GM19467 (cell line): ENCODE measurements around the gene SLC5A1.
"Not testable (repeated sequence)": the region's sequence is repeated elsewhere in the genome, so short reads cannot be mapped to it uniquely, and the experiment has no call there.

ENCODE experiments used
- ATAC-seq: cut with Tn5 transposase; IDR thresholded peaks from one replicate; pipeline ENCODE4 v1.9.1; 2021; ENCODE audit warnings: mild to moderate bottlenecking, moderate library complexity; ENCODE audit not compliant: unreplicated experiment

The SLC5A1 gene

DNA sequence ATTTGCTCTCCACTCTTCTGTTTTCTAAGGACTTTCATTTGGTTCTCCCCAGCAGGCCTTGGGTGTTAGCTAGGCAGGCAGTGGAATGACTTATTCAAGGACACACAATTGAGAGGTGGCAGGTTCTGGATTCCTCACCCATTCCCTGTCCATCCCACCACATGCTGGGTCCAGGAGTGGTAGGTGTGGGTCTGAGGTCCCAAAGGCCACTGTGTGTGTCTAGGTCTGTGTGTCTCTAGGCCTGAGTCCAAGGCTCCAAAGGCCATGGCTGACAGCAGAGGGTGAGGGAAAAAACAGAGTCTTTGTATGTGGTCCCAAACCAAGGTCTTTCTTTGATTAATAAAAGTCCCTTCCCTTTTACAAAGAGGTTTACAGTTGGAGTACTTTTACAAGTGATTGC lies 40.8 kb downstream of the SLC5A1 start:
- ATAC-seq: no peak

DNA sequence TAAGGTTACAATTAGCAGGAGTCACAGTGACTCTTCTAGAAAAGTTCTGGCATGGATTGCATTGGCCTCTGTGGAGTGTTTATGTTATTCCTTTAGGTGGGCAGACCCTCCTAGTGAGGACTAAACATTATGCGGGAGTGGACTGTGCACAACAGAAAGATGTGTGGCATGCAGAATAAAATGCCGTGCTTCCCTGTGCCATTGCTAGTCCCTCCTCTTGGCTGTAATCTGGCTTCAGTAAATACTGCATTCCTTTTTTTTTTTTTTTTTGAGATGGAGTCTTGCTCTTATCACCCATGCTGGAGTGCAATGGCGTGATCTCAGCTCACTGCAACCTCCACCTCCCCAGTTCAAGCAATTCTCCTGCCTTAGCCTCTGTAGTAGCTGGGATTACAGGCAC lies 45.0 kb downstream of the SLC5A1 start:
- no peak for ATAC-seq

DNA sequence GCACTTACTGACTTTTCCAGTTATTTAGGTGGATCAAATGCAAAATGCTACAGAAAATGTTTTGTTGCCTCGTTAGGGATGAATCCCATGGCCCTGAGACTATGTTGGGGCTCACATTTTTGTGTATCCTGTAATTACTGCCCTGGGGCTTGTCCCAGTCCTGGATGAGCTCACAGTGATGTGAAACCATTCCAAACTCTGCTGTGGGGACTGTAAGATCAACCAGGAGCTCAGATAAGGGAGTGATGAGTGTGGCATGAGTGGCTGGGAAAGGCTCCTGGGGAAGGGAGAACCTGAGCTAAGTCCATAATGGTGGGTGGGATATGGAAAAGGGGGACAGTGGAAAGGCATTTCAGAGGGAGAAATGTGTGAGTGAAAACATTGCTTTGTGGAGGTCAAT lies 54.0 kb downstream of the SLC5A1 start:
- ATAC-seq: no peak

DNA sequence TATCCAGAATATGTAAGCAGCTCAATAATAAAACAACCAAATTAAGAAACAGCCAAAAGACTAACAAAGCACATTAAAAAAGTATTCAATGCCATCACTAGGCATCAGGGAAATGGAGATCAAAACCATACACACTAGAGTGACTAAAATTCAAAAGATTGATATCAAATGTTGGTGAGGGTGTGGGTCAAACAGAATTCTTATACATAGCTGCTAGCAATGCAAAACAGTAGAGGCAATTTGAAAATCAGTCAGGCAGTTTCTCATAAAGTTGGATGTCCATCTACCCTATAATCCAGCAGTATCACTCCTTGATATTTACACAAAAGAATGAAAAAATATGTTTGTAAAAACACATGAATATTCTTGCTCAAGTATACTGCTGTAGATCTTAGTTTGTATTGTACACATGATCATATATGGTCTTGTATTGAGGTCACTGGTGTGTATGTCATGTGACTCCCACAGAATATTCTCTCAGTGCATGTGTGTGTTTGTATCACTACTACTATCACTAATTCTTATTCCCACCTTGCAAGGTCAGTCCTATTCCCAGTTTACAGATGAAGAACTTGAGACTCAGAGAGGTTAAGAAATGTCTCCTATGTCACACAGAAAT lies 54.9 kb downstream of the SLC5A1 start:
- ATAC-seq: no peak

DNA sequence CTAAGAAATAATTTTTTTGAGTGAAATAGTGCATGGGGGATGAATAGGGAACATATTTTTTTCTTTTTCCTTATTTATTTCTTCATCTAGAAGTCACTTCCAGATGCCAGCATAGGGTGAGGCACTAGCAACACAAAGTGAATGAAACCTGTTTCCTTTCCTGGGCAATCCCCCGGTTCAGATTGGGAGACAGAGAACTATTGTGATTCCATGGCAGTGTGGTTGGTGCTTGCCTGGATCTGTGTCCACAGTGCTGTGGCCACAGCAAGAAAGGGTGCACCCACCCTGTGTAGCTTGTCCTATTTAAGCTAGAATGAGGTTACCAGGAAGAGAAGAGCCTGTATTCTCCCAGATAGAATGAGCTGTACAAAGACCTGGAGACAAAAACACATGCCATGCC lies 57.6 kb downstream of the SLC5A1 start:
- no peak for ATAC-seq

DNA sequence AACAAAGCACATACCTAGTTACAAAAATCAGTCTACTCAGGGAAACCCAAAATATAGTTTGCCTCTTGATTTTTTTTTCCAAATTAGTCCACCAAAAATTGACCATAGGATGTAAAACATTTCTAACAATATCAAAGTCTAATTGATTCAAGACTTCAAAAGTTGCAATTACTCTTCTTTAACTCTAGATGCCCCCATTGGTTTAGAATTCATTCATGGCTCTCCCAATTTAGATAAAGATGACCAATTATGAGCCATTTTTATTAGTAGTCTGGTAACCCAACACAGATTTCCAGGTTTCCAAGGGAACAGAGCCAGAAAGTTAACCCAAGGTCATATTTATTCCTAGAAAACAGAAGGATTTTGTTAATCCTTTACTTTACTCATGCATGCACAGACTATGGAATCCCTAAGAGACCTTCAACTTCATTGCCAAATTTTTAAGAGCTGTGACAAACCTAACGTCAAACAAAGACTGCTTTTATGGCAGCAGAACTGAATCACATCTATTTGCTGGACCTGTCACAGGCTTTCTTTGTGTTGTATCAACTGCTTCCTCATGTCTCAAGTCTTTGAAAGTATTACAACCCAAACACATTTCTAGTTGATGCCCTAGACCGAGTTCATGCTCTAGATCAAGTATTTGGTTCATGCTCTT lies 60.7 kb downstream of the SLC5A1 start:
- ATAC-seq: no peak

DNA sequence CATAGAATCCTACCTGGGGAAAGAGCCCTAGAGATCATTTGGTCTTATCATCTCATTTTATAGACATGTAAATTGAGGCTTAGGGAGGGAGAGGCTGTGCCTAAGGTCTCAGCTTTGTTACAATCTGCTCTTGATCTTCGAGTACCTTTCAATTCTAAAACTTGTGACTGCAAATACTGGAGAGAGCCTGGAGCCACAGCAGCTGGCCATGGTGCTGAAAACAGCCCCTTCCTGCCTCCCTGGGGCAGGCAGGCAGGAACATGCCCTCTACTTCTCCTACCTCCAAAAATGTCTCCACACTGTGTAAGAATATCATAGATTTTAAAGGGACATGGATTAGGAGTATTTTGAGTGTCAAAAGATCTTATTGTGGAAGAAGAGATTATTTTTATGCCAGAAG lies 63.9 kb downstream of the SLC5A1 start:
- ATAC-seq: no peak

DNA sequence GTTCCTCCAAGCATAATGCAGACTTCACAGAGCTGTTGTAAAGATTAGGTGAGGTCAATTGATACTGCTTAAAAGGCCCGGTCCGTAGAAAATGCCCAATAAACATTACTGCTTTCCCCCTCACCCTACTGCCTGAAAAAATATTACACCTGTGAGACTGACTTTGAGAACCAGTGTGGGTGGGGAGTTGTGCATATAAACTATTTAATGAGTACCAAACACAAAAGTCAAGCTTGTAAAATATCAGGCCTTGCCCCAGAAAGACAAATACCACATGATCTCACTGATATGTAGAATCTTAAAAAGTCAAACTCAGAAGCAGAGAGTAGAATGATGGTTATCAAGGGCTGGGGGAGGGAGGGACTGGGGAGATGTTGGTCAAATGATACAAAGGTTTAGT lies 69.3 kb downstream of the SLC5A1 start:
- no peak for ATAC-seq

DNA sequence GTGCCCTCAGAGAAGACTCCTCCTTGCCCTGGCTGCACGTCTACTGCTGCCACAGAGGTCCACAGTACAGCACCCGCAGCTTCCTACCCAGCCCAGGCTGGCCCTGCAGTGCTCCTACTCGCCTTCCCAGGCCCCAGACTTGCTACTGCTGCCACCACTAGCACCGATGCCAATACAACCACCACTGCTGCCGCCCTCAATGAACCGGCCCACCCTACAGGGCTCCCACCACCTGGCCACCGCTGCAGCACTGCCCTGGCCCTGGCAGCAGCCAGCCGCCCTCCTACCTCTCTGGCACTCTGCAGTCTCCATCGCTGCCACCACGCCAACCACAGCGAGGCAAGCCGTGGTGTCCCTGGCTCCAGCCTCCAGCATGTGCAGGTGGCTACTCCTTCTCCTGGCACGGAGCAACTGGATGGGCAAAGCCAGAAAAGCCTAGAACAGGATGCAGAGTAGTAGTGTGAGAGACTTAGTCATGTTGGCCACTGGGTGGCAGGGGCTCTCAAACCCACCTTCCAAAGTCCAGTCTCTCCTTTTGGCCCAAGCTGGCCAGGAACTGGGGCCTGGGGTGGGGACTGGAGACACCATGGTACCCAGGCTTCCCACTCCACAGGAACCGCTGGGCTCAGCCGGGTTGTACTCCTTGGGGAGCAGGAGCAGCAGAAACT lies 76.6 kb downstream of the SLC5A1 start:
- no peak for ATAC-seq

DNA sequence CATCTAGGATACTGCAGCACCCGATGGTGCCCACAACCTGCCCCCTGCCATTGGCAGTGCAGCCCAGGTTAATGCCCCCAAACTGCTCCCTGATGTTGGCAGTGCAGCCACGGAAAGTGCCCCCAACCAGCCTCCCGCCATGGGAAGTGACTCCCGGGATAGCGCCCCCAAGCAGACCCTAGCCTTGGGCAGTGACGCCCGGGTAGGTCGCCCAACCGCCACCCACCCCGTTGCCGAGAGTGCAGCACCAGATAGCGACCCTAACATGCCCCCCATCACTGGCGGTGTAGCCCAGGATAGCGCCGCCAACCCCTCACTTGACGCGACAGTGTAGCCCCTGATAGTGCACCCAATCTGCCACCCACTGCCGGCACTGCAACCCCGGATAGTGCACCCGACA lies 77.5 kb downstream of the SLC5A1 start:
- ATAC-seq: no peak

DNA sequence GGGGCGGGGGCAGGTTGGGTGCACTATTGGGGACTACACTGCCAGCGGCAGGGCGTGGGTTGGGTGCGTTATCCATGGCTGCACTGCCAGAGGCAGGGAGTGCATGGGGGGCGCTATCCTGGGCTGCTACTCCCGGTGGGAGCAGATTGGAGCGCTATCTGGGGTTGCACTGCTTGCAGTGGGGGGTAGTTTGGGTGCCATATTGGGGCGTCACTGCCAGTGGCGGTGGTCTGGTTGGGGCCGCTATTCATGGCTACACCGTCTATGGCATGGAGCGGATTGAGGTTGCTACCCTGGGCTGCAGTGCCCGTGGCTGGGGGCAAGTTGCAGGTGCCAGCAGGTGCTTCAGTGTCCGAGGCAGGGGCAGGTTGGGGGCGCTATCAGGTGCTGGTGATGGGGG lies 79.8 kb downstream of the SLC5A1 start:
- ATAC-seq: no peak

DNA sequence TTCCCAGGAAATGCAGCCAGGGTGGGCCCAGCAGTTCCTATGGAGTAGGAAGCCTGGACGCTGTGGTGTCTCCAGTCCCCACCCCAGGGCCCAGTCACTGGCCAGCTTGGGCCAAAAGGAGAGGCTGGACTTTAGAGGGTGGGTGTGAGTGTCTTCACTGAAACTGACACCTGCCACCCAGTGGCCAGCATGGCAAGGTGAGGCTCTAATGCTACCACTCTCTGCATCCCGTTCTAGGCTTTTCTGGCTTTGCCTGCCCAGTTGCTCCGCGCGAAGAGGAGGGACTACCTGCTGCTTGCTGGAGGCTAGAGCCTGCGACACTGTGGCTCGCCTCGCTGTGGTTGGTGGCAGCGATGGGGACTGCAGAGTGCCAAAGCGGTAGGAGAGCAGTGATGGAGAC lies 80.6 kb downstream of the SLC5A1 start:
- ATAC-seq: no peak

DNA sequence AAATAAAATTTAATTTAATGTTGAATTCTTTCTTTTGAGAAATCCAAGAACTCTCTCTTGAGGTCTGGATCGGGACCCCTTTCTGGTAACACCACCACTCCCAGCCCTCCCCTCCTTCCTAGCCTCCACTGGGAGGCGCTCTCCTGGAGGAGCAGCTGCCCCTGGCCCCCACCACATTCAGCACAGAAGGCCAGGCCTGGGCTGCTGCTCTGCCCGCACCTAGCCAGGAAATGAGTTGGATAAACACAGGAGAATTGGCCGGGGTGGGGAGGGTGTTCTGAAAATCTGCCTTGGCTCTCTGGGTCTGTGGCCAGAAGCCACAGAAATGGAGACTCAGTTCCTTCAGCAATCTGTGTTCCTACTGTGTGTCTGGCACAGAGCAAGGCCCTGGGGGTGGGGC lies 84.8 kb downstream of the SLC5A1 start:
- no peak for ATAC-seq

DNA sequence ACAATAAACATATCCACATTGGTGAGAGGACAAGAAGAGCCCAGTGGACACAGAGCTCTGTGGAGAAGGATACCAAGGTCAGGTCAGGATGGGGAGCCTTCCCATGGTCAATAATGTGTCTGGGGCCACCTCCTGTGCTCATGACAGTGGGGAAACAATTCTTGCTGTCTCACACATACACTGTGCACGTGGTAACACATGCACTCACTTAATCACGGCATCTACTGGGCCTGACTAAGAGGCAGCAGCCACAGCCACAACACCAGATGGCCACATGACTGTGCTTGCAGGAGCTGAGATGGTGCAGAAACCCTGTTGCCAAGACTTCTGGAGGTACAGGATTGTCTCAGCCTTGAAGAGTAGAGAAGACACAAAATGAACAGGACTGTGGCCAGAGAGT lies 87.4 kb downstream of the SLC5A1 start:
- no peak for ATAC-seq

DNA sequence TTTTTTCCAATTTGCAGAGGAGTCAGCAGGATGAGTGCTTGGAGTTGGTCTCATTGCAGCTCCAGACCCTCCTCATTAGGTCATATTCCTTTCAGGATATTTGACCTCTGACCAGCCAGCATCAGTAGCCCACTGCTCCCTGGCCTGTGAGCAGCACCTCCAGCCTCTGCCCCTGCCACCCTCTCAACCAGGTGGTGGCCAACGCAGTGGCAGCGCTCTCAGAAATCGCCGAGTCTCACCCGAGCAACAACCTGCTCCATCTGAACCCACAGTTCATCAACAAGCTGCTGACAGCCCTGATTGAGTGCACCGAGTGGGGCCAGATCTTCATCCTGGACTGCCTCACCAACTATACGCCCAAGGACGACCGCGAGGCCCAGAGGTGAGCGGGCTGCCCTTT lies 89.1 kb downstream of the SLC5A1 start:
- ATAC-seq: no peak

DNA sequence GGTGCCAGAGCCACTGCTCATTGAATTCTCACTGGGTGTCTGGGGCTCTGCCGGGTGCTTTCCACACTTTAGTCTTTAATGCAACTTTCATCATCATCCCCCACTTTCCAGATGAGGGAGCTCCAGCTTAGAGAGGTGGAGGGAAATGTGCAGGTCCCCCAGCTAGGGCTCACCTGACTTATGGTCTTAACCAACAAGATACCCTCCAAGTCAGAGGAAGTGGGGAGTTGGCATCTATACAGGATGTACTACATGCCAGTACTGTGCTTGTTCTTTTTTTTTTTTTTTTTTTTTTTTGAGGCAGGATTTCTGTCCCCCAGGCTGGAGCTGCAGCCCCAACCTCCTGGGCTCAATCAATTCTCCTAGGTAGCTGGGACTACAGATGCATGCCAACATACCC lies 89.7 kb downstream of the SLC5A1 start:
- ATAC-seq: no peak

DNA sequence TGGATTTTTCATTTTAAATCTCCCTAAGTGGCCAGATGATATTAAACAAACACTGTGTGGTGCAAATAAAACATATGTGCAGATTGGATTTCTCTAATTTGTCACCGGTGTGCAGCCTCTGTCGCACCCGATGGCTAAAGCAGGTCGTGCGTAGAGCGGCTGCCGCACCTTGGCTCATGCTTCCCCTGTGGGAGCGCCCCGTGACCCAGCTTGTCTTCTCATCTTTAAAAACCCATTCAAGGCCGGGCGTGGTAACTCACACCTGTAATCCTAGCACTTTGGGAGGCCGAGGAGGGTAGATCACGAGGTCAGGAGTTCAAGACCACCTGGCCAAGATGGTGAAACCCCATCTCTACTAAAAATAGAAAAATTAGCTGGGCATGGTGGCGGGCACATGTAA lies 91.7 kb downstream of the SLC5A1 start:
- ATAC-seq: not testable (repeated sequence)

DNA sequence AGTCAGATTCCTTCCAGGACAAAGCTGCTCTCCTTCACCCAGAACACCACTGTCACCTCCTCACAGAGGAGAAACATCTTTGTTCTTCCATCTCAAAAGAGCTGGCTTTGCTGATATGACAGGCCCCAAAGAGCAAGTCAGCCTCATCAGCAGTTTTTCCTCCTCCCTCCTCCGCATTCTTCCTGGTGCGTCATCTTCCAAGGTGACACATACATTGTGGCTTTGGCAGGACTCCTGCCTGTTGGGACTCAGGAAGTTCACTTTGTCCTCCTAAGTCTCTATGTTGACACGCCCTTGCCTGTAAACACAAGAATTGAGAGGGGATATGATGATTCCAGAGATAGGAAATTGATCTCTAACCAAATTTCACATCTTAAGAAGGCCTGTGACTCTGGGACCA lies 92.9 kb downstream of the SLC5A1 start:
- not testable (repeated sequence) for ATAC-seq

DNA sequence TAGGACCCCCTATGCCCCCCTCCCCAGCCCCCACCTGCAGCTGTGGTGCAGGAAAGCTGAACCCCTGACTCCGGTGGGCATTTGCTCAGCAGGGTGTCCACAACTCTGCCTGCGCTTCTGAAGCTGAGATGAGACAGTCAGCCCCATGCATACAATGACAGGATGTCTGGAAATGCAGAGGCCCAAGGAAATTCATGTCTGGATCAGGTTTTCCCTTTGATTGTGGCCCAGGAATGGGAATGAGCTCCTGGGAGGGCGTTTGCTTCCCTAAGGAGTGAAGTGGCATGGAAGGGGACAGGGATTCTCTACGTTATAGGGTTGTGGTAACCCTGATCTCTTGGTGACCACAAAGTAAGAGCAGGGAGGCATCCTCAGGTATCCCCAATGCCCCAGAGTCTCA lies 93.8 kb downstream of the SLC5A1 start:
- ATAC-seq: not testable (repeated sequence)

DNA sequence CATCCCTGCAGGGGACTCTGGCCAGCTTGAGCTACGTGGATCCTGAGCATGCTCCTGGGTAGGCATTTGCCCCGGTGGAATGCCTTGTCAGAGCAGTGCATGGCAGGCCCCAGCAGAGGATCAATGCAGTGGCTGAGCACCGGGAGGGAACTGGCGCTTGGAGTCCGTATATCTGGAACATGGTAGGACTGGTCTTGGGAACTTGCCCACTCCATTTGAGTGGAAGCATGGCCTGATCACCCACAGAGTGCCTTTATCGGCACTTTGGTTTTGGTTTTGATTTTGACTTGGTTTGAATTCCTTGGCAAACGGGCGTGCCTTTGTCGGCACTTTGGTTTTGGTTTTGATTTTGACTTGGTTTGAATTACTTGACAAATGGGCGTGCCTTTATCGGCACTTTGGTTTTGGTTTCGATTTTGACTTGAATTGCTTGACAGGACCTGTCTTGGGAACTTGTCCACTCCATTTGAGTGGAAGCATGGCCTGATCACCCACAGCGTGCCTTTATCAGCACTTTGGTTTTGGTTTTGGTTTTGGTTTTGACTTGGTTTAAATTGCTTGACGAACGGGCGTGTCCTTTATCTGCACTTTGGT lies 94.8 kb downstream of the SLC5A1 start:
- not testable (repeated sequence) for ATAC-seq

DNA sequence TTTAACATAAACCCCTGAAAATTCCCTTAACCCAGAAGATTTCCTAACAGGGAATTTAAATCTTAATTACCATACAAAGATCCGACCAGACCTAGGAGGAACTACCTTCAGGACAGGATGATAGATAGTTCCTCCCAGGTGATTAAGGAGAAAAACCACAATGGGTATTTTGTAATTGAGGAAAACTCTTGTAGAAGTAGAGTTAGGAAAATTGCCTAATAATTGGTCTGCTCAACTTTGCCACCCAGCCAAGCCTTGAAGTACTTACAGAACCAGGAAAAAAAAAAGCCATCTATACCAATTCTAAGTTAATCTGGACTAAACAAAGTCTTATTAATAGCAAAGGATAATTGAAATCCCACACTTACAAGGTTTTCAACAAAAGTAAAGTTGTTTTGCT lies 95.5 kb downstream of the SLC5A1 start:
- not testable (repeated sequence) for ATAC-seq

DNA sequence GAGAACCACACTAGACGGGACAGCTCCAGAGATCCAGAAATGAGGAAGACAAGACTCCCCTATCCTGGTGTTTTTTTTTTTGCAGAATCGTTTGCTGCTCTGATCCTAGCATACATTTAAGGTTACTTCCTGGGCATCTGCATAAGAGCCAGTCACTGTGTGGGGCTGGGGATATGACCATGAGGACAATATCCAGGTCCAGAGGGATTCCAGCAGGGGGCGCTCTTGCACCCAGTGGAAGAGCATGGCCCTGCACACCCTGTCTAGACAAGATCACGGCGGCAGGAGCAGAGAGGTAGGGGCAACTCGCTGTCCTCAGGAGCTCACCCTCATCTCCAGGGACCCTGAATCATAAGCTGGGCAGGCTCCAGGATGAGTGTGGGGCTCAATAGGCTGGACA lies 97.6 kb downstream of the SLC5A1 start:
- ATAC-seq: not testable (repeated sequence)
